Non-pigmented ciliary epithelial cell (primary cell): ENCODE measurements around the gene LOC128125822.
"Not testable (repeated sequence)": the region's sequence is repeated elsewhere in the genome, so short reads cannot be mapped to it uniquely, and the experiment has no call there.

ENCODE experiments used
- DNase-seq: peaks from one replicate; pipeline ENCODE4 v3.0.0-alpha.2; 2010; ENCODE audit warnings: low read depth

The LOC128125822 gene

GRCh38 chr6:63582579-63583231 lies 10.4 kb downstream of the LOC128125822 start:
- no peak for DNase-seq

- no peak for DNase-seq
Measured at GRCh38 chr6:63584125-63584514, 11.8 kb downstream of the LOC128125822 start.

GRCh38 chr6:63584566-63584965 lies 12.3 kb downstream of the LOC128125822 start:
- no peak for DNase-seq

GRCh38 chr6:63585652-63586051 lies 13.4 kb downstream of the LOC128125822 start:
- DNase-seq, result not testable (repeated sequence)

- no peak for DNase-seq
Measured at GRCh38 chr6:63589952-63590411, 17.7 kb downstream of the LOC128125822 start.

- no peak for DNase-seq
Measured at GRCh38 chr6:63592886-63593285, 20.6 kb downstream of the LOC128125822 start.

GRCh38 chr6:63597141-63598048 lies 25.1 kb downstream of the LOC128125822 start:
- no peak for DNase-seq

- no peak for DNase-seq
Measured at GRCh38 chr6:63598049-63599036, 26.1 kb downstream of the LOC128125822 start.

- DNase-seq, result no peak
Measured at GRCh38 chr6:63599243-63599642, 27.0 kb downstream of the LOC128125822 start.

GRCh38 chr6:63600136-63600535 lies 27.9 kb downstream of the LOC128125822 start:
- no peak for DNase-seq

- DNase-seq, result no peak
Measured at GRCh38 chr6:63609231-63609630, 37.0 kb downstream of the LOC128125822 start.

GRCh38 chr6:63610944-63611343 lies 38.7 kb downstream of the LOC128125822 start:
- no peak for DNase-seq

GRCh38 chr6:63611560-63611959 lies 39.3 kb downstream of the LOC128125822 start:
- DNase-seq, result no peak

GRCh38 chr6:63615590-63615989 lies 43.3 kb downstream of the LOC128125822 start:
- no peak for DNase-seq
